ENCODE data around the gene GLRX5.

Gene GLRX5

DNA sequence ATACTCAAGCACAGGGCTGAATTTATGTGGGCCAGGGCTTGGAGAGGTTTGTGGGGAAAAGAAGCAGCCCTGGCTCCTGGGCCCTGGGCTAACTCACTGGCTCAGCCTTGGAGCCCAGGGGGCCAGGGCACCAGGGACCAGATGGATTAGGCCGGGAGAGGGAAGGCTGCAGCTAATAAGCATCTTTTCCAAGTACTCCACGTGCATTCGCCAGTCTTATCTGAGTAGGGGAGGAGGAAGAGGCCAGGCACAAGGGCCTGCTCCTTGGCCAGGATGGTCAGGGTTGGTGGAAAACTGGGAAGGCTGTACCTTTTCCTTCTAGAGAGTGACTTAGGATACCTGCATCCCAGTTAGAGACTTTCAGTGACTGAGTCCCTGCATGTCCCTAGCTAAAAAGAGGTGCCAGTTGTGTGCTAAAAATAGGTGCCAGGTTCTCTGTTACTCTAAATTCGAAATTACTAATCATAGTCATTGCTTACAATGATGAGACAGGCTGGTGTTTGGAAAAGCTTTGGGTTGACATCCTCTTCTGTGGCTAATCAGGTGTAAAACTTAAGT is 1.3 kb downstream of the GLRX5 start:
- no peak for DNase-seq (ENCODE audit: low read depth)

DNA sequence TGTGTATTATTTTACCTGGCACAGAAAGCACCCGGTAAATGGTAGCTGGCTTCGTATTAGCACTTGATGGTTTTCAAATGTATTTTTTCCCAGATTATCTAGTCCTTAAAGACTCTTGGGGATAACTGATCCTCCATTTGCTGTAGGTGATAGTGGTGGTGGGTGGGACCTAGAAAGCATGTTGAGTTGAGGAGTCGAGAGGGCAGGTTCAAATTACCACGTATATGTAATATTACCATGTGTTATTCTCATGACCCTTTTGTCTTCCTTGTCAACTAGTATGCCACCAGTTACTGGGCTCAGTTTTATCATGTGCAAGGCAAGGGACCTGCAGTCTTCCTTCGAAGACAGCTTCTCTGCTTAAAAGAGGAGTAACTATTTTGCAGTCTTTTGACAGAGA is 1.8 kb downstream of the GLRX5 start:
- no peak for DNase-seq (ENCODE audit: low read depth)

DNA sequence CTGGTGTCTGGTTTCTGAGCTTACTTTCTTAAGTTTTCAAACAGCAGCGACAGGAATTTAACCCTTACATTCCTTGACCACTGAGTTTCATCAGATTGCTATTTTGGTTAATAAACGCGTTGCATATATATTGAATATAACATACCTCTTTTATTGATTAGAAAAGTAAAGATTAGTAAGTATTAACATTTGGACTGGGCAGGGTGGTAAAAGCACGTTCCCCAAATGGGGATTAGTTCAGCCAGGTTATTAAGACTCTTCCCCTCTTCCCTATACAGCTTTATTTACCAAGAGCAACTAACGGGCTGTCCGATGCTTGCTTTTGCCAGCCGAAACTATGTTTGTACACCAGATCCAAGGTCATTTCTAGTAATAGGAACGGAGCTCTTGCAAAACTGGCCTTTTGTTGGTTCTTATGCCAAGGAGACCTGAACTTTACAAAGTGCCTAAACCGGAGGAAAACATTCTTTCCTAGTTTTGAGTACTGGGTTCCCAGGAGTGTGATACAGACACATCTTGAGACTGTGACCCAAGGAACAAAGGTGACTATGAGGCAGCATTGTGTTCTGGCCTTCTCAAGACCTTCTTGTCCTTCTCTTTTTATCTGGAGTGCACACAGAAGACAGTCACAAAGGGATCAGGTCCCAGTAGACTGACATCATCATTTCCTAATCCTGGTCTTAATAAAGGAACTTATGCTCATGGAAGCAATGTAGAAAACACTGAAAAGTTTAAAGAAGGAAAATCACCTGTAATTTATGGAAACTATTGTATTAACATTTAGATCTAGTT is 2.6 kb downstream of the GLRX5 start:
- DNase-seq (ENCODE audit: low read depth): no peak

DNA sequence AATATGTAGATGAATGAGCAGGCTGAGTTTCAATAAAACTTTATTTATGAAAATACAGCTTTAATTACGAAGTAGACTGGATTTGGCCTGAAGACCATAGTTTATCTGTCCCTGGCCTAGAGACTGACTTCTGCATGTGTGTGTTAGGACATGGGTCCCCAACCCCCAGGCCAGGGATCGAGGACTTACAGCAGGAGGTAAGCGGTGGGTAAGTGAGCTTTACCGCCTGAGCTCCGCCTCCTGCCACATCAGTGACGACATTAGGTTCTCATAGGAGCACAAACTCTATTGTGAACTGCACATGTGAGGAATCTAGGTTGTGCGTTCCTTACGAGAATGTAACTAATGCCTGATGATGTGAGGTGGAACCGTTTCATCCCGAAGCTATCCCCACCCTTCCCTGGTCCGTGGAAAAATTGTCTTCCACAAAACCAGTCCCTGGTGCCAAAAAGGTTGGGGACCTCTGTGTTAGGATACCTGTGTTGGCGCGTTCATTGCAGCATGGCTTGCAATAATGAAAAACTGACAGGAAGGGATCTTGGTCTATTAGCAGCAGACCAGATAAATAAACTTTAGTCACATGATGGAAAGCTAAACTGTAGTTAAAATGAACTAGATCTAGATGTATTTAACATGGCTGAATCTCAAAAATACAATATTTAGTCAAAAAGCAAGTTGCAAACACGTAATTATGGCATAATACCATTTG is 4.1 kb downstream of the GLRX5 start:
- no peak for DNase-seq (ENCODE audit: low read depth)

DNA sequence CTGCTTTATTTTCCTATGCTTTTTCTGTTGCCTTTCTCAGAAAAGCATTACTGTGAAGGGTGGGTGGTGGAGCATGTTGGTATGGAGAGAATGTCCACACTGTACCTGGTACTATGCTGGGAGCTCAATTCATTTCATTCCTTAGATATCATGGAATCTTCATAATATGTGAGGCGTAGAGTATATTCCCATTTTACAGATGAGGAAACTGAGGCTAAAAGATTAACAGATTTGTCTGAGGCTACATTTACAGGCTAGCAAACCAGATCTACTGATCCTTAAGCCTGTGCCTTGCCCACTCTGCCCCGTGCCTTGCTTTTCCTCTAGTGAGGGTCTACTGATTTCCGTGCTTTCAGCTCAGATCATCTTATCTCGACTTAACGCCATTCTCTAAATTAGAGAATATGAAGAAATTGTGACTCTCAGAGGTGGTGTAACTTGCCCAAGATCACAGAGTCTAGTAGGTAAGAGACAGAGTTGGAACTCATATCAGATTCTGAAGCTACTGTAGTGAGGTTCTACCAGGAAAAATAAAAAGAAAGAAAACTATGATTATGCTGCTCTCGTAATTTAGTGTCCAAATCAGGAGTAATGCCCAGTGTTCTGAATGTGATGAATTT is 5.5 kb downstream of the GLRX5 start:
- DNase-seq (ENCODE audit: low read depth): no peak

DNA sequence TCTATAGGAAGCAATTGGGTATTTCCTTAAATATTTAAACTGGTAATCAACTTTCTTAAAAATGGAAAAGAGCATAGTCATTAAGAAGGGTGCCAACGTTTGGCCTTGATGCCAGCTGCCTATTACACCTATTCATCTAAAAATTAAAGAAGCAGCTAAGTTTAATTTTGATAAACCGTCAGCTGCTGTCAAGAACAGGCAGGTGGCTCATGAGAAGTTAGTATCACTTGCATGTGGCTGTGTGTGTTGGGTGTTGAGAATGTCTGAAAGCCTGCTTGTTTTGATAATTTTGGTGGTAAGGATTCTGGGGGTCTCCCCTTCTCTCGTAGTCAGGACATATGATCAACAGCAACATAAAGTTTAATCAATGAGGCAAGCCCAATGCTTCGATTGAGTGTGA is 6.5 kb downstream of the GLRX5 start:
- DNase-seq (ENCODE audit: low read depth): no peak

DNA sequence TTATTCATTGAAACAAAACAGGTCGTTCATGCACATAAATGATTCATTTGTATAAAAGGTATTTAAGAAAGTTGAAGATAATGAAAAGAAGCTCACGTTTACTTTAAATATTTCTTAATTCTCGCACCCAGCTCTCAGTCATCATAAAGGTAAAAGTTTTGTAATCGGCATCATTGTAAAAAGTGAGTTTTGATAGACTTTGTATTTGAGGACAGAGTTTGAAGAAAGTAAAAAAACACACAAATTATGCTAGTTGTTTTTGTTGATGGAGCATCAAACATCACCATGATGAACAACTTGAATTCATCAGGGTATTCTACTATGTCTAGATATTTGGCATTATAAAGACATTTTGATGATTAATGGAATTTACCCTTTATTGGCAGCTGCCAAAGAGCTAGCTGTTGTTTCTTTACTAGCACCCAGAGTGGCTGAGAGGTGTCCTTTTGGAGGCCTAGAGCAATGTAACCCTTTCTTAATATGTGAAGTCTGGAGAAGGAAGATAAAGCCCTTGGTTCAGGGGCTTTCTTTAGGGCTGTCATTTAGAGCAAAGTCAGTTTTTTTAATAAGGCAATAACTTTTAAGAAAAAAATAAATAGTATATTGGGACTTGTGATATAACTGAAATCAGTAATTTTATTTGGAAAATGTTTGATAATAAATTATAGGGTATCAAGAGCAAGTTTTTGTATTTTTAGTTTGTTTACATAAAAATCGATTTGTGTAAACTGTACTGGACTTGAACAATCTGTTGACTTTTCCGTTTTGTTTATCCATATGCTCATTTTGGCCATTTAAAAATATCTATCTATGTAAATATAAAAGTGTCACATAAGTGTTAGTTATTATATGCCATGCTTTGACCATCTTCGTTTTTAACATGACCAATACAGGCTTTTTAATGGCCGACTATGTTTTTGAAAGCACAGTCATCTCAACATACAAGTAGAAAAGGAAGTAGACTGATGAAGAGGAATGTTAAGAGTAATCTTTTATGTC is 7.4 kb downstream of the GLRX5 start:
- no peak for DNase-seq (ENCODE audit: low read depth)

DNA sequence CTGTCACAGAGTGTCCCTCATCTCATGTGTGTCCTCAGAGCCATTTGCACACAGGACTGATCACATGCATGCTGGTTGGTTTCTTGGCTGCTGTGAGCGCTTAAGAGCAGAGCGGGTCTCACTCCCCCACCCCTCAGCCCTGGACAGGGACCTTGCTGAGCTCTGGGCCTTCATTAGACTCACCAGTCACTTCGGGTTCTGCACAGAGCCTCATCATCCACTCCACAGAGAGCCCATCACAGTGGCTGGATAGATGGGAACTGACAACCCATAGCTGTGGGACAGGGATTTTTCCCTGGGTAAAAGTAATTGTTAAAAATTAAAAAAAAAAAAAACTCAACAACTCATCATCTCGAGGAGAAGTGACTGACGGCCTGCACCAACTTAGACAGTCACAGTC is 8.2 kb downstream of the GLRX5 start:
- DNase-seq (ENCODE audit: low read depth): no peak

DNA sequence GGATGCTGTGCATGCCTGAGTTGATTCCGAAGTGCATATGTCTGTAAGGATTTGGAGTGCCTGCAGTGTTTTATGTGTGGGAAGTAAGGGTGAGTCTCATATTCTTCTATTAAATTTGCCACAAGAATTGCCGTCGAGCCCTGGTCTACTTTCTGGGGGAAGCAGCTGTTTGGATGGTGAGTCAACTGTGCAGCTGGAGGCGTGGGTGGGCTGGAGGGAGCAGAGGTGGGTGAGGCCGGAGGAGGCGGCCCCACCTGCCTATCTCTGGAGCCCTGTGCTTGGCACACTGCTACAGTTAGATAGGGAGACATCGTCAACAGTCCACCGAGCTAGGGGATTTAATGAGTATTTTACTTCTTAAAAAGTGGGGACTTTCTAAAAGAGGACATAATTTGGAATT is 9.7 kb downstream of the GLRX5 start:
- DNase-seq (ENCODE audit: low read depth): no peak

DNA sequence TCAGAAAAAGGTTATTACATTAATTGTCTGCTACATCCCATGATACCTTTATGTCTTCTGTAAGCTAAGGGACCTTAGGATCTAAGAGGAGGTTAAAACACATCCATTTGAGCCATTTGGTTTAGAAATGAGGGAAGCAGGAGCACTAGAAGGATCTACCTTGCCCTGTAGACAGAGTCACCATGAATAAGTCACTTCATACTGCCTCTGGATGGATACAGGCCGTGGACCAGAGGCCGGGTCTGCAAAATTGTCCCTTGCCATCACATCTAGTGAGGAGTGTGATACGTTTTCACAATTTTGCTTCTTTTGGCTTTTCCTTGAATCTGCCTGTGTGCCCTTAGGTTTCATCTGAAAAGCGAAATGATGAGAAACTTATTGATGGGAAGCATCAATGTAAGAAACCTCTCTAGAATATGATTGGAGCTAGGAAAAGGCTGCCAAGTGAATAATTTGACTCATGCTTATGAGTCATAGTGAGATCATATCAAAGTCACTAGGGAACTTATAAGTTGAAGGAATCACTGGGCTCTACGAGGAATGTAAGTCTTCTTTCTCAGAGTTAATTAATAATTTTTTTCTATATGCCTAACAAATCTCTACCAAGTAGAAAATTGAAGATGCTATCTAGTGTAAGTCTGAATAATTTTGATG is 10.8 kb downstream of the GLRX5 start:
- no peak for DNase-seq (ENCODE audit: low read depth)

DNA sequence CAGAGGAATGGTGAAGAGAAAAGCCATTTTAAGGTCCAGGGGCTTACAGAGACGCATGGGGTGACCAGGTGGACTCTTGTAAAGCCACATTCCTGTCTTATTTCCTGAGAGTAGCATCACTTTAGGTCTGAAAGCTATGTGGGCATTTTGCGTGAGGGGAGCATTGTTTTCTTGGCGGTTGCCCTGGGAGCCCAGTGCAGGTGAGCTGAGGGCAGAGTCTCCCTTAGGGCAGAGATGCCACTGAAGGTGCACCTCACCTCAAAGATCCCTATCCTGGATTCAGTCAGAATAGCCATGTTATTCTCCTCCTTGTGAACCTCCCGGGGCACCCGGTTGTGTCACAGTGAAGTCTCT is 12.4 kb downstream of the GLRX5 start:
- no peak for DNase-seq (ENCODE audit: low read depth)

DNA sequence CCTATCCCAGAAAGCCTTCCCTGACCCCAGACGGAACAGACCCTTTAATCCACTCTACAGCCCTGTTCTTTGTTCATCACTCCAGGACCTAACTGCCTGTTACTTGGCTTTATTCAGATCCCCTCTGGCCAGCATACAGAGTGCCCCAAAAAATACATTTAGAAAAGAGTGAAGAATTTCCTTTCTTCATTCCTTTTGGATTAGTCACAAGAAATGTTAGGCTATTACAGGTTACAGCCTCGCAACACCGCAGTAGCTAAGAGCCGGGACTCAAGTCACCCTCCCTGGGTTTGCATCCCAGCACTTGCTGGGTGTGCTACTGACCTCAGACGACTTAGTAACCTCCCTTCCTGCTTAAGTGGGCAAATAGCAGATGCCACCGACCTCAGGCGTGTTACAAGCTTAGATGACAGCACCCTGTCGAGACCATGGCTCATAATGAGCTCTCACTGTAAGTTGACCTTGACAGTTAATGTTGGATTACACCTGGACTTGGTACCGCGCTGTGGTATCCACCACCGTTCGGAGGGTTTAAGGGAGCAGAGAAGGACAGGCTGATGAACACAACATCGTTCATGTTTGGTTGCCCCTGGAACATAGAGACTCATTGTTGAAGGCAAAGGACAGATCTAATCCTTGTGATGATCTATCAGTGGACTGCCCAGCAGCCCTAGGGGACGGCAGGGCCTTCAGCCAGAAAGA is 12.9 kb downstream of the GLRX5 start:
- no peak for DNase-seq (ENCODE audit: low read depth)

DNA sequence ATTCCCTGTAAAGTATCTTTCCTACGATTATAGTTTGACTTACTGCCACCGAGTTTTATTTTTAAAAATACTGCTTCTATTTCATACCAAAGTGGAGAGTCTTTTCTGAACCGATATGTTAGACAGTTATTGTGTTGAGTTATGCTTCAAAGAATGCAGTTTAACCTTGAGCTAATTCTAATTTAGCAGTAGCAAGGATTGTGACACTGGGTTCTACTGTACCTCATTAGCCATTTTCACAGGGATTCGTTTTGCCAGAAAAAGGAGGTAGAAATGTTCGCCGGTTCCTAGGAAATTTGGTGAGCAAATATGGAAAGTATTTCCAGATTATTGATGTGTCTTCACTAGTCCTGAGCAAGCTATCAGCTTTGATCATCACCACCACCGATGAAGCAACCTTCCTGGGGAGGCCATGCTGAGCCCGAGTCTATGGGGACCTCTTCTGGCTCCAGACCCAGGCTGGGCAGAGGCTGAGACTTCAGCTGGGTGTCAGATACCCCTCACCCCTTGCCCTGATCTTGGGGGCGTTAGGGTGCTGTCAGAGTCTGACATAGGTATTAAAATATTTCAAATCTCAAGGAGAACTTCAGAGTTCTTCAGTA is 13.6 kb downstream of the GLRX5 start:
- DNase-seq (ENCODE audit: low read depth): no peak

DNA sequence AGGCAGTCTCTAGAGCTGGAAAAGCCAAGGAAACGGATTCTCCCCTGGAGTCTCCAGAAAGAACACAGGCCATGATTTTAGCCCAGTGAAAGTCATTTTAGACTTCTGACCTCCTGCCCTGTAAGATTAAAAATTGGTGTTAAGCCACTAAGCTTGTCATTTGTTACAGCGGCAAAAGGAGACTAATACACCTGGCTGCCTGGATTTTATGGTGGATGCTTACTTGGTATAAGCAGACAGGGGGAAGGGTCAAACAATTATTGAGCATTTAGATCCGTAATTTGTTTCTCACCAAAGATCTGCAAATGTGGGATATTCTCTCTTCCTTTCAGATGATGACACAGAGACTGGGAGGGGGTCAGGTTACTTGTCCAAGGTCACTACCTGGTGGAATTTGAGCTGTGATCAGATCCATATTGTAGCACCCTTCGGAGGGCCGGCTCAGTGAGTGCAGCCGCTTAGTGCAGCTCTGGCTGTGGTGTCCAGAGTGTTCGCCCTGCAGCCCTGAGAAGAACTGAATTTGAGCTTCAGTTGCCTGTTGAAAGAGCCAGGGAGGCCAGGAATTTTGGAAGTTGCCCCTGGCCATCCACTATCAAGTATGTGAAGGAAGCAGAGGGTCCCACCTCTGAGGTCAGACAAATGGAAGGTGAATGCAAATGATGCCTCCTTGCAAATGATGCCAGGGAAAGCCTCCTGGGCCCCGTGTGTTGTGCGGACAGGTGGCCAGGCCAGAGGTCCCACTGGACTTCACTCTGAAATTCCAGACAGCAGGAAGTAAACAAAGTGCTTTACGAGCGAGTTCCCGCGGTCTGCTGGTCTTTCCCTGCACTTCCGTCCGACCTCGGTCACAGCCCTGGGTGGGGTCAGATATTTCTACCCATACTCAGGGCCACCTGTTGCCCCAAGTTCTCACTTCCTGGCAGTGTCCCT is 15.1 kb downstream of the GLRX5 start:
- no peak for DNase-seq (ENCODE audit: low read depth)

DNA sequence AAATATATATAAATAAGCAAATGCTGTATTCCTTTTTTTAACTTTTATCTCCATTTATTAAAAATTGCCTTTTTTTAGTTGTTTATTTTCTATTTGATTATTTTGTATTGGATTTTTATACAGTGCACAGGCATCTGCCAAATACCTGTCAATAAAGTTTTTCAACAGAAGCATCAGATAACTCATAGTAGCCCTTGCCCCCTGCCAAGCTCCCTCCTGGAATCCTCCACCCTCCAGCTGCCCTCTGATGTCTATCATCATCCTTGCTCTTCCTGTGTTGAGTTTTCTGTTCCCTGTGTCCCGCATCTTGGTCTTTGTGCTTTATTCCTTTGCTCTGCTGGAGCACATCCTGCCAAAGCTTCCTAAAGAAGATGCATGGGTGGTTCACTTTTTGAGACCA is 16.6 kb downstream of the GLRX5 start:
- no peak for DNase-seq (ENCODE audit: low read depth)

DNA sequence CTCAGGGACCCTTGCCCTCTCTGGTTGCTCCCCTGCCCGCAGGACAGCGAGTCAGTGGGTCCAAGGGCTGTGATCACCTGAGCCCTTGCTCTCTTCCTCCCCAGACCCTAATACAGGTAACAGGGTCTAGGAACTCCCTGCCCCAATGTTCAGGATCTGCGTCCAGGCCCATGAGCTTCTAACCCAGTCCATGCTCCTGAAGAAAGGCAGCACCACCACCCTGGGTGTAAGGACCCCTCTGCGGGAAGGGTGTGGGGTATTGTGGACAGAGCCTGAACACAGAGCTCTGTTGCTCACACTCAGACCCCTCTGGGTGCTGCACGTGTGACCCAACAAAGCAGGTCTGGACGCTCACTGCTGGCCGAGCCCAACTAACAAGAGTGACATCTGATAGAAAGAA is 18.3 kb downstream of the GLRX5 start:
- DNase-seq (ENCODE audit: low read depth): no peak

DNA sequence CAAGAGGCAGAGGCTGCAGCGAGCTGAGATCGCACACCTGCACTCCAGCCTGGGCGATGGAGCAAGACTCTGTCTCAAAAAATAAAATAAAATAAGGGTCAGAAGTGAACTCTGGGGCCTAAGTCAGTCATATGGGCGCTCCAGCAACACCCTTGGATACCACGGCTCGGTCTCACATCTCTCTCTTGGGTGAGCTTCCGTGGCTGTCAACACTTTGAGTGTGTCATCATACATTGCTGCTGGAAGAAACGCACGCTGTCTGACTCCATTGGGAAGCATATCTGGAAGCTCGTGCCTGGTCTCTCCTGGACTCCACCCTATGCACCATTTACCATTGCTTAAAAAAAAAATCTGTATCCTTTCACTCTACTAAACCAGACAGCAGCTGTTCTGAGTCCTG is 20.2 kb downstream of the GLRX5 start:
- no peak for DNase-seq (ENCODE audit: low read depth)

DNA sequence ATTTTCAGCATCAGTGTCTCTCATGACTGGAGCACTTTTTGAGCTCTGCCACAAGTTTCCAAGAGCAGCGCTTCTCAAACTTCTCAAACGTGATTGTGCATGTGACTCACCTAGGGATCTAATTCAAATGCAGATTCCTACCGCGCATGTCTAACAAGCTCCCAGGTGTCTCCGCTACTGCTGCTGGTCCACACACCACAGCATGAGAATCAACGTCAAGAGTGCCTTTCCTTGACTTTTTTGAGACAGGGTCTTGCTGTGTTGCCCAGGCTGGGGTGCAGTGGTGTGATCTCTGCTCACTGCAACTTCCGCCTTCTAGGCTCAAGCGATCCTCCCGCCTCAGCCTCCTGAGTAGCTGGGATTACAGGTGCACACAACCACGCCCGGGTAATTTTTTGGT is 22.4 kb downstream of the GLRX5 start:
- DNase-seq (ENCODE audit: low read depth): no peak

DNA sequence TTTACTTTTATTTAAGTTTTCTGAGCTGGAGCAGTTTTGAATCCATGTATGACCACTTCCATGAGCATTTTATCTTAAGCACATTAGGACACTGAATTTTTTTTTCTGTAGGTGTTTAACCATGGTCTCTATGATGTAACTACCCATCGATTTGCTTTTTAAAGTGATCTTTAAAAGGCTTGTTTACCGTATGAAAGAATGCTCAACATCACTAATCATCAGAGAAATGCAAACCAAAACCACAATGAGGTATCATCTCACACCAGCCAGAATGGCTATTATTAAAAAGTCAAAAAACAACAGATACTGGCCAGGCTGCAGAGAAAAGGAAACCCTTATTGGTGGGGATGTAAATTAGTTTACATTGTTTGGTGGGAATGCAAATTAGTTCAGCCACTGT is 23.0 kb downstream of the GLRX5 start:
- DNase-seq (ENCODE audit: low read depth): no peak
